Epithelial cell of proximal tubule (primary cell): ENCODE measurements around the gene SOS2. TPM values are rescaled to one million over a fixed set of nuclear protein-coding genes. Genes with fewer than 3 reads are reported as not detected.
A peak's percentile ranks its signal among the peaks of the same experiment; 100 is the strongest.

ENCODE experiments used
- DNase-seq: peaks from one replicate; pipeline ENCODE4 v3.0.0-alpha.2; 2011; ENCODE audit warnings: low read depth
- H3K4me3 ChIP-seq: 2 replicates; pipeline ENCODE4 v1.5.1; 2011; ENCODE audit warnings: low read depth, mild to moderate bottlenecking, low read length
- total RNA-seq: library from RNA; depleted of rRNA; stranded (reverse); fragments of >200 nt; gene quantifications from 2 replicates; pipeline ENCODE4 v1.2.3, GENCODE V29; 2015
- TF ChIP-seq, protein P1 (sequence below): conservative IDR thresholded peaks from 2 replicates; pipeline ENCODE4 v1.5.1; 2012; ENCODE audit warnings: low read depth, mild to moderate bottlenecking, low read length

The SOS2 gene
- total RNA-seq = 10.1 and 13.5 TPM in 2 replicates

DNA sequence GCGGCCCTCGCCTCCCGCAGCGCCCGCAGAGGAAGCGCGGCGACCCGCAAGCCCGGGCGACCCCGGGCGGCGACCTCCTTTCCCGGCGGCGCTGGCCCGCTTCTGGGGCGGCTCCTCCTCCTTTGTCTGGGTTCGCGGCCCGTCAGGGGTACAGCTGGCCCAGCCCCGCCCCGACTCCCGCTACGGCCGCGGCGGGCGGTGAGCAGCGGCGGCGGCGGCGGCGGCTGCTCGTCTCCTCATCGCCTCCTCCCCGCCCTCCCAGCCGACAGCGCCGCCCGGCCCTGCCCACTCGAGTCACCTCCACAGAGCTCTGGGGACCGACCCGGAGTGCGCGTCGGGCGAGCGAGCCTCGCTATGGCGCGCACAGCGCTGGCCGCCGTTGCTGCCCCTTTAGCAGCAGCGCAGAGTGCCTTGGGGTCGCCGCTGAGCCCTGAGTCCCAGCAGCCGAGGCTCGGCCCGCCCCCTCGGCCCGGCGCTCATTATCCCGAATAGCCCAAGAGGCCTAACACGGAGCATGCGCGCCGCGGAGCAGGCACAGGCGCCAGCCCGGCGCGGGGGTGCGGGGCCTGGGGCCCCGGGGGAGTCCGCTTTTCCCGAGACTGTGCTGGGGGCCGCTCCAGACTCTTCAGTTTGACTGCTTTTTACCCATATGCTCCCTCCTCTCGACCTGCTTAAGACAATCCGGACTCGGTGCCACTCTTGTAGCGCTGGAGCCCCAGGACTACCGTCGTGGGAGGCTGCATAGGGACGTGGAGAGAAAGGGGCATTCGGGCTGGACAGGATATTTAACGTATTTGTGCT is at the start of gene SOS2:
Gene SOS2 (minus strand): TSS at position 104 of the 801 bp plus-strand sequence. CDS start 295 bp downstream, outside the sequence.
- peak within 1 kb of the TSS; percentile 86 for H3K4me3 ChIP-seq
- no peak for DNase-seq
- TF ChIP-seq, protein P1, sequence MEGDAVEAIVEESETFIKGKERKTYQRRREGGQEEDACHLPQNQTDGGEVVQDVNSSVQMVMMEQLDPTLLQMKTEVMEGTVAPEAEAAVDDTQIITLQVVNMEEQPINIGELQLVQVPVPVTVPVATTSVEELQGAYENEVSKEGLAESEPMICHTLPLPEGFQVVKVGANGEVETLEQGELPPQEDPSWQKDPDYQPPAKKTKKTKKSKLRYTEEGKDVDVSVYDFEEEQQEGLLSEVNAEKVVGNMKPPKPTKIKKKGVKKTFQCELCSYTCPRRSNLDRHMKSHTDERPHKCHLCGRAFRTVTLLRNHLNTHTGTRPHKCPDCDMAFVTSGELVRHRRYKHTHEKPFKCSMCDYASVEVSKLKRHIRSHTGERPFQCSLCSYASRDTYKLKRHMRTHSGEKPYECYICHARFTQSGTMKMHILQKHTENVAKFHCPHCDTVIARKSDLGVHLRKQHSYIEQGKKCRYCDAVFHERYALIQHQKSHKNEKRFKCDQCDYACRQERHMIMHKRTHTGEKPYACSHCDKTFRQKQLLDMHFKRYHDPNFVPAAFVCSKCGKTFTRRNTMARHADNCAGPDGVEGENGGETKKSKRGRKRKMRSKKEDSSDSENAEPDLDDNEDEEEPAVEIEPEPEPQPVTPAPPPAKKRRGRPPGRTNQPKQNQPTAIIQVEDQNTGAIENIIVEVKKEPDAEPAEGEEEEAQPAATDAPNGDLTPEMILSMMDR = no peak

DNA sequence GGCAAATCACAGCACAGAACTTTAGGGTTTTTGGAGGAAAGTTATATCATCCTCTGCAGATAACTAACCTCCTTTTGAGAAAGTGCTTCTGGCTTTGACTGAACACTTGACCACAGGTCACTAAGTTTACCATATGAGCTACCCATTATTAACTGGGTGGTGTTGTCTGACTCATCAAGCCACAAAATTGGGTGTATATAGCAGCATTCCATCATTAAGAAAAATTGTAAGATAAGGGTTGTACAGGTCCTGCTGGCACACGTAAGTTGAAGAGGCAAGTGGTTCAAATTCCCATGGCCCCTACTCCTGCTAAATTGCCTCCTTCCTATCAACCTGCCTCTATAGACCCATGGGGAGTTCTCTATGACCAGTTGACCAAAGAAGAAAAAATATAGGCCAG is 41.1 kb upstream of the SOS2 start:
- H3K4me3 ChIP-seq = no peak overlapping the region
- TF ChIP-seq, protein P1 = no peak
- no peak for DNase-seq

DNA sequence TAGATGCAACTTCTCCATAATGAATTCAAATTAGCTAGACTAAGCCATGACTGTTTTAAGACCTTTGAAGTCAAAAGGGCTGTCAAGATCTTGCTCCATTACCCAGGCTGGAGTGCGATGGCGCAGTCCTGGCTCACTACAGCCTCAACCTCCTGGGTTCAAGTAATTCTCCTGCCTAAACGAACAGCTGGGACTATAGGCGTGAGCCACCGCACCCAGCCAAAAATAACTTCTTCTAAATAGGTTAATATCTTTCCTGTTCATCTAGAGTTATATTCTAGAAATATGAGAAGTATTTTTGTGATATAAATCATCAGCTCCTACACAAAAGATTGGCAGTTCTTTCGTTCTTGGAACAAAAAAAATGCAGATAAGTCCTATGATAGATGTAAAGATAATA is 39.6 kb upstream of the SOS2 start:
- H3K4me3 ChIP-seq = no peak overlapping the region
- DNase-seq = no peak
- TF ChIP-seq, protein P1 = no peak

- TF ChIP-seq, protein P1 = no peak
- H3K4me3 ChIP-seq = no peak overlapping the region
- DNase-seq = no peak
Measured at GRCh38 chr14:50265029-50265428, 33.7 kb upstream of the SOS2 start.

DNA sequence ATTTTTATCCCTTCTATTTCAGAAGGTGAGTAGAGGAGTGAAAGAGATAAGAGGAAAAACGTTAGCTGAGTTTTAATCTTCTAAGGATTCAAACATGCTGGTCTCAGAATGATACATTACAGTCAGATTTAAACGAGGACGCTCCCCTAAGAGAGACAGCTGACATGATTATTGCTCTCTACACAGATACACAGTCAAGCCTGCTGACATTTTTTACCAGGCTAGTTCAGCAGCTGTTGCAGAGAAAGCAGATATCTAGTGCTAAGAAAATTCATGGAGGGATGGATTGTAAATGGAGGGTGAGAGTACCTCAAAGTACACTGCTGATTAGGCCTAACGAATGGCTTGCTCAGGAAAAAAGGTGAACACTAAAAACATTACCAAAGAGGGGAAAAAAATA is 31.9 kb upstream of the SOS2 start:
- no peak for DNase-seq
- no peak overlapping the region for H3K4me3 ChIP-seq
- TF ChIP-seq, protein P1 = no peak

GRCh38 chr14:50262865-50263264 is 31.5 kb upstream of the SOS2 start:
- no peak for DNase-seq
- TF ChIP-seq, protein P1 = no peak
- no peak overlapping the region for H3K4me3 ChIP-seq

GRCh38 chr14:50260511-50260910 is 29.1 kb upstream of the SOS2 start:
- no peak overlapping the region for H3K4me3 ChIP-seq
- TF ChIP-seq, protein P1 = peak; percentile 62
- no peak for DNase-seq
